VCaP (cell line): Measurements from ENCODE around the gene WDR4.
"Not testable (repeated sequence)": the region's sequence is repeated elsewhere in the genome, so short reads cannot be mapped to it uniquely, and the experiment has no call there.

Experiments
- H3K27ac ChIP-seq: fragments of 450-650 bp; 2 replicates; pipeline ENCODE4 v1.5.1; 2017
- TF ChIP-seq, protein P1 (sequence below): fragments of 450-650 bp; conservative IDR thresholded peaks from 2 replicates; pipeline ENCODE4 v1.5.1; 2017; ENCODE audit warnings: mild to moderate bottlenecking, moderate library complexity

Gene WDR4

GRCh38 chr21:42827588-42827987 is 51.8 kb downstream of the WDR4 start:
- H3K27ac ChIP-seq = no peak overlapping the region
- TF ChIP-seq, protein P1, sequence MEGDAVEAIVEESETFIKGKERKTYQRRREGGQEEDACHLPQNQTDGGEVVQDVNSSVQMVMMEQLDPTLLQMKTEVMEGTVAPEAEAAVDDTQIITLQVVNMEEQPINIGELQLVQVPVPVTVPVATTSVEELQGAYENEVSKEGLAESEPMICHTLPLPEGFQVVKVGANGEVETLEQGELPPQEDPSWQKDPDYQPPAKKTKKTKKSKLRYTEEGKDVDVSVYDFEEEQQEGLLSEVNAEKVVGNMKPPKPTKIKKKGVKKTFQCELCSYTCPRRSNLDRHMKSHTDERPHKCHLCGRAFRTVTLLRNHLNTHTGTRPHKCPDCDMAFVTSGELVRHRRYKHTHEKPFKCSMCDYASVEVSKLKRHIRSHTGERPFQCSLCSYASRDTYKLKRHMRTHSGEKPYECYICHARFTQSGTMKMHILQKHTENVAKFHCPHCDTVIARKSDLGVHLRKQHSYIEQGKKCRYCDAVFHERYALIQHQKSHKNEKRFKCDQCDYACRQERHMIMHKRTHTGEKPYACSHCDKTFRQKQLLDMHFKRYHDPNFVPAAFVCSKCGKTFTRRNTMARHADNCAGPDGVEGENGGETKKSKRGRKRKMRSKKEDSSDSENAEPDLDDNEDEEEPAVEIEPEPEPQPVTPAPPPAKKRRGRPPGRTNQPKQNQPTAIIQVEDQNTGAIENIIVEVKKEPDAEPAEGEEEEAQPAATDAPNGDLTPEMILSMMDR = no peak

- TF ChIP-seq, protein P1 = 0 out of 2 replicates have a peak, but pooled peaks have one; percentile 8
- H3K27ac ChIP-seq = no peak overlapping the region
Measured at GRCh38 chr21:42820616-42821465, 58.5 kb downstream of the WDR4 start.

GRCh38 chr21:42819861-42820615 is 59.3 kb downstream of the WDR4 start:
- TF ChIP-seq, protein P1 = no peak
- no peak overlapping the region for H3K27ac ChIP-seq

- TF ChIP-seq, protein P1 = peak; percentile 100
- no peak overlapping the region for H3K27ac ChIP-seq
Measured at GRCh38 chr21:42818328-42818749, 61.0 kb downstream of the WDR4 start.

DNA sequence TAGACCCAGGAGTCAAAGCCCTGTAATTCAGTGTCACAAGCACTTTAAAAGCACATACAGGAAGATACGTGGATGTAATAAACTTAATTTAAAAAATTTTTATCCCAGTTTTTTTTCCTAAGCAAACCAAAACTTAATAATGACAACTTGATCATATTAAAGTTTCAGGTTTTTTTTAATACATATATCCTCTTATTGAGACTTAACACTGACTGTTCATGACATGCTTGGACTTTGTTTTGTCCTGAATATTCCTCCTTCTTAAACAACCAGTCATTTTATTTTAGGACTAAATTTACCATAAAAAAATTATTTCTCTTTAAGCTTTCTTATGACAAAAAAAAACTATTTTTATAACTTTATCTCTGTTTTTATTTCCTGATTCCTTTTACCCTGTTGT is 64.1 kb downstream of the WDR4 start:
- TF ChIP-seq, protein P1 = no peak
- no peak overlapping the region for H3K27ac ChIP-seq

- not testable (repeated sequence) for H3K27ac ChIP-seq
Measured at GRCh38 chr21:42812528-42813241, 66.7 kb downstream of the WDR4 start.

DNA sequence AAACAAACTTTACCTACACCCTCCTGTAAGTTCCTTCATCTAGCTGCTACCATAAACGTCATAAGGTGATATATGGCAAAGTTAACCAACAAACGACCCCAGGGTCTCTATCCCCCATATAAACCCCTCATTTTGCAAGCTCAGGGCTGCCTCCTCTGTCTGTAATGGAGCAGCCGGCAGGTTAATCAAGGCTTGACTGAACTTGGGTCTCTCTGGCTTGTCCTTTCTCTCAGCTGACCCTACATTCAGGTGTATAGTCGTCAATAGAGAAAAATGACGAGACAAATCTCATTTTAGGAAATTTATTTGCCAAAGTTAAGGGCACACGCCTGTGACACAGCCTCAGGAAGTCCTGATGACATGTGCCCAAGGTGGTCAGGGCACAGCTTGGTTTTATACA is 67.4 kb downstream of the WDR4 start:
- H3K27ac ChIP-seq = no peak overlapping the region
- TF ChIP-seq, protein P1 = no peak
